Measurements from ENCODE around the gene PMPCA. TPM values are rescaled to one million over a fixed set of nuclear protein-coding genes. Genes with fewer than 3 reads are reported as not detected.

The PMPCA gene
- polyA plus RNA-seq, 1 experiment, result 65.8 TPM

DNA sequence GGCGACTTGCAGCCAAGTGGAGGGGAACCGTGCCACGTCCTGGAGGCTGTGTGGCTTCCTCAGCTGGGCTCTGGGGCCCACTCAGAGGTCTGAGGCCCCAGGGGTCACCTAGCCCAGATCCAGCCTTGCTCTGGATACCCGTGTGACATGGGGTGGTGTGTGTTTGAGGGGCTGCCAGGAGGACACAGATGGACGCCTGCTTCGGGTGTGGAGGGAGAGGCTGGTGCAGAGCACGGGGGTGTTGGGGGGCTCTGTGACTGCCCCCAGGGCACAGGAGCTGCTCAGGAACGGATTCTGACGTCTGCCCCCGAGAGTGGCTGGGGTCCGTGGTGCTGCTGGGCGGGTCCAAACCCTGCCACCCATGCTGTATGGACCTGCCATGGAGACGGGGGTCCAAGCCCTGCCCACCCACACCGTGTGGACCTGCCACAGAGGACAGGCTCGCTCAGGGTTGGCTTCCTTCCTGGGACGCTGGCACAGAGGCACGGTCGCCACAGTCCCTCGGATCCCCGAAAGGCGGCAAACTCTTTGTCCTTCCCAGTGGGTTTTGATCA is 18.7 kb downstream of the PMPCA start:
- POLR2A ChIA-PET, result no interaction called here
- Histone ChIP-seq H3K9me3 (ENCODE audit: control insufficient read depth, insufficient read depth, low read length) (no peaks in the 10 kb centered on the region), H3K4me3 (ENCODE audit: low read depth, low read length) (no peak overlapping the region), H3K27ac (ENCODE audit: low read depth, low read length) (no peak overlapping the region), H3K27me3 (ENCODE audit: control insufficient read depth, insufficient read depth, low read length) (no peaks in the 10 kb centered on the region)
- DNase-seq (ENCODE audit: low read depth, low spot score), result no peak
- CTCF ChIA-PET, result no interaction called here
- TF ChIP-seq, protein P1, sequence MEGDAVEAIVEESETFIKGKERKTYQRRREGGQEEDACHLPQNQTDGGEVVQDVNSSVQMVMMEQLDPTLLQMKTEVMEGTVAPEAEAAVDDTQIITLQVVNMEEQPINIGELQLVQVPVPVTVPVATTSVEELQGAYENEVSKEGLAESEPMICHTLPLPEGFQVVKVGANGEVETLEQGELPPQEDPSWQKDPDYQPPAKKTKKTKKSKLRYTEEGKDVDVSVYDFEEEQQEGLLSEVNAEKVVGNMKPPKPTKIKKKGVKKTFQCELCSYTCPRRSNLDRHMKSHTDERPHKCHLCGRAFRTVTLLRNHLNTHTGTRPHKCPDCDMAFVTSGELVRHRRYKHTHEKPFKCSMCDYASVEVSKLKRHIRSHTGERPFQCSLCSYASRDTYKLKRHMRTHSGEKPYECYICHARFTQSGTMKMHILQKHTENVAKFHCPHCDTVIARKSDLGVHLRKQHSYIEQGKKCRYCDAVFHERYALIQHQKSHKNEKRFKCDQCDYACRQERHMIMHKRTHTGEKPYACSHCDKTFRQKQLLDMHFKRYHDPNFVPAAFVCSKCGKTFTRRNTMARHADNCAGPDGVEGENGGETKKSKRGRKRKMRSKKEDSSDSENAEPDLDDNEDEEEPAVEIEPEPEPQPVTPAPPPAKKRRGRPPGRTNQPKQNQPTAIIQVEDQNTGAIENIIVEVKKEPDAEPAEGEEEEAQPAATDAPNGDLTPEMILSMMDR (IDR thresholded peaks at IDR 0.05; ENCODE audit: low read depth, low read length), result no peak

DNA sequence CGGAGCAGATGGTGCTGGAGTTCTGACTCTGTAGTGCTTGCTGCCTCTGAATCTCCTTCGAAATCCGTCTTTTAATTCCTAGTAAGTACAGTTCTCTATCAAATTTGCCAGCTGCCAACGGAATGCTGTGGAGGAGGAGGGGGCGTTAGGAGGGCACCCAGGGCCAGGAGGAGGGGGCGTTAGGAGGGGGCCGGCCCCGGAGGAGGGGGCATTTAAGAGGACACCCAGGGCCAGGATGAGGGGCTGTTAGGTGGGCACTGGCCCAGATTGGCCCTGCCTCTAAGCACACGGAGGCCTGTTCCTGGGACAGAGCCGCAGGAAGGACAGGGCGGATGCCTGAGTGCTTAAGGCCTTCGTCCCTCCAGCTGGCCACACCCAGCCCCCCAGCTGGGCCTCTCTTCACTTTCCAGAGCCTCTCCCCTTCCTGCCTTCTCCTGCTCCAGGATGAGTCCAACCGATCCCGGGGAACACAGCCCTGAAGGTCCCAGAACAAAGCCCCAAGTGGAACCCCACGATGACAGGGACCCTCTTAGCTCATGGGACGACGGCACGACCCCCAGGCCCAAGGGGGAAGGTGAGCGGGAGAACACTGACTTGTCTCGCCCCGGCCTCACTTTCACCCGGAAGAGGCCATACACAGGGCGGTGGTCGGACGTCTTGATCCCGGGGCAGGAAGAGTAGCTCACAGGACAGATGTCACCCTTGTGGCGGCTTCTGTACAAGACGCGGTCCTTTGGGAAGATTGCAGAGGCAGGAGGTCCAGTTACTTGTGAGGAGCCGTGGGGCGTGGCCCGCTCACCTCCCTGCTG is 19.4 kb downstream of the PMPCA start:
- no peak for DNase-seq (ENCODE audit: low read depth, low spot score)
- no peaks in the 10 kb centered on the region for H3K27me3 ChIP-seq (ENCODE audit: control insufficient read depth, insufficient read depth, low read length)
- no peak overlapping the region for H3K4me3 ChIP-seq (ENCODE audit: low read depth, low read length)
- H3K27ac ChIP-seq (ENCODE audit: low read depth, low read length), result no peak overlapping the region
- TF ChIP-seq, protein P1 (IDR thresholded peaks at IDR 0.05; ENCODE audit: low read depth, low read length), result no peak
- POLR2A ChIA-PET, result no interaction called here
- no peaks in the 10 kb centered on the region for H3K9me3 ChIP-seq (ENCODE audit: control insufficient read depth, insufficient read depth, low read length)
- CTCF ChIA-PET, result no interaction called here

DNA sequence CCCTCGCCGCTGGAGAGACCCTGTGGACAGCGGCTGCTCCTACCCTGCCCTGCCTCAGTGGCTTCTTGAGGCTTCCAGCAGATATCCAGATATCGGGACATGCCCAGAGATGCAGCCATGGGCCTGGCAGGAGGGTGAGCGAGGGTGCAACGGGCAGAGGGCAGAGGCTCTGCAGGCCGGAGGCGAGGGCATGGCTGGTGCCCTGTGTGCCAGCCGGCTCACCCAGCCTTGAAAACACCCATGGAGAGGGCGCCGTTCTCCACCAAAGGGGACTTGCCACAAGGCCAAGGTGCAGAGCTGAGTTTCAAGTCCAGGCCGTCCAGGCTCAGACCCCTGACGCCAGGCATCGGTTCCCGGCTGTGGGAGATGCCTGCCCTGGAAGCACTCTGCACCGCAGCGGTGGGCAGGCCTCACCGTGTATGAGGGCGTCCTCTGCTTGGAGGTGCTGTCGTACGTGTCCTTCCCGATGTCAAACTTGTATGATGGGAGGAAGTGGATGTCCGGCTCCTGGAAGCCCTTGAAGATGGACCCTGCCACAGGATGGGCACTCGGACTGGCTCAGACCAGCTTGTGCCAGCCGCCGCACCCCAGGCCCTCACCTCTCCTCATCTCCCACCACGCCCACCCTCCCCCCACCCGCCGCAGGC is 20.3 kb downstream of the PMPCA start:
- ChIA-PET POLR2A (no interaction called here), CTCF (no interaction called here)
- no peaks in the 10 kb centered on the region; the same call in 1 of the 2 replicates for H3K9me3 ChIP-seq (ENCODE audit: control insufficient read depth, insufficient read depth, low read length)
- DNase-seq (ENCODE audit: low read depth, low spot score), result no peak
- TF ChIP-seq, protein P1 (IDR thresholded peaks at IDR 0.05; ENCODE audit: low read depth, low read length), result no peak
- H3K27me3 ChIP-seq (ENCODE audit: control insufficient read depth, insufficient read depth, low read length), result no peaks in the 10 kb centered on the region
- no peak overlapping the region for H3K27ac ChIP-seq (ENCODE audit: low read depth, low read length)
- no peak overlapping the region for H3K4me3 ChIP-seq (ENCODE audit: low read depth, low read length)

DNA sequence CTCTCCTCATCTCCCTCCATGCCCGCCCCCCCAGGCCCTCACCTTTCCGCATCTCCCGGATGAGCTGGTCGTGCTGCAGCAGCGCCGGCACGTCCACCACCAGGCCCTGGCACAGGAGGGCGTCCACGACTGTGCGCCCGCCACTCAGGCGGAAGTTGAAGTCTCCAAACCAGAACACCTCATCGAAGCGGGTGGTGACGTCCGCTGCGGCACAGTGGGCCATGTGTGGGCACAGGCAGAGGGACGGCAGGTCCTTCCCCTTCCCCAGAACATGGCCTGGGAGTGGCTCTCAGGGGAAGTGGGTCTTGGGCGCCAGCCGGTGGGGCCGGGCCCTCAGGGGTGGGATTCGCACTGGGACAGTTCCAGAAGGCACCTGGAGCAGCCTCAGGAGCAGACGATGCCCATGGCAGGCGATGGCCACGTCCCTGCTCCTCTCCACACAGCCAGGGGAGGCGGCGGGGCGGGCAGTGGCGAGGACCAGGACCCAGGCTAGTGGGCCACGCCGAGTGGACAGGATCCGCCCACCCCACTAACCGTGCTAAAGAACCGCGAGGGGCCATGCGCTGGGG is 21.4 kb downstream of the PMPCA start:
- ChIA-PET POLR2A (no interaction called here), CTCF (no interaction called here)

More for the DNA sequence above, 21.4 kb downstream of the PMPCA start:
- peaks cover 5% of the 10 kb centered on the region; the same call in 1 of the 2 replicates for H3K9me3 ChIP-seq (ENCODE audit: control insufficient read depth, insufficient read depth, low read length)
- DNase-seq (ENCODE audit: low read depth, low spot score), result no peak
- H3K27me3 ChIP-seq (ENCODE audit: control insufficient read depth, insufficient read depth, low read length), result no peaks in the 10 kb centered on the region
- TF ChIP-seq, protein P1 (IDR thresholded peaks at IDR 0.05; ENCODE audit: low read depth, low read length), result no peak
- no peak overlapping the region for H3K27ac ChIP-seq (ENCODE audit: low read depth, low read length)
- H3K4me3 ChIP-seq (ENCODE audit: low read depth, low read length), result no peak overlapping the region

Data from AG04450 (cell line).